ENCODE results near the gene NFIA. TPM values are rescaled to one million over a fixed set of nuclear protein-coding genes. Genes with fewer than 3 reads are reported as not detected.
"Not testable (repeated sequence)": the region's sequence is repeated elsewhere in the genome, so short reads cannot be mapped to it uniquely, and the experiment has no call there.

Gene NFIA
- total RNA-seq, 1 experiment from 2014 or later: 38.6 TPM

DNA sequence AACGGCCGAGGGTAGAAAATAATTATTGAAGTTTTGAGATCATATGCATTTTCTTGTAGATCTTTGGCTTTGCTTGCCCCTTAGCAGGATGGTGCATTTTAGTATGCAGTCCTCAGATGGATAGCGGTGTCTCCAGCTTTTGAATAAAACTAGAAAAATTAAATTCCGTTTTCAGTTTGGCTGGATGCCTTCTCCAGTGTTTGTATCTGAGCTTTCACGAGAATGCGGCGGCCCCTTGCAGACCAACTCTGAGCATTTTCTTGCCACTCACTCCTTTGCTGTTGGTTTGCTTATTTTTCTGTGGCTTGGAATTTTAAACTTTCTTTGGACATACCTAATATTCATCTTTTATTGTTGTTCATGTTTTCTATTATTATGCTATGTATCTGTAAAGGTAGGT is 192.6 kb downstream of the NFIA start:
- no peak overlapping the region for H3K4me3 Mint-ChIP-seq (ENCODE audit: low read depth, unreplicated experiment)
- peaks cover 4% of the 10 kb centered on the region for H3K36me3 Mint-ChIP-seq (ENCODE audit: insufficient read depth, unreplicated experiment)
- intact Hi-C loops (cut with micrococcal nuclease; ENCODE audit: unreplicated experiment): no loop called here
- no peak for DNase-seq
- CTCF ChIA-PET: no interaction called here
- BruUV-seq (replicated peaks): no TSS peak
- H3K27ac Mint-ChIP-seq (ENCODE audit: unreplicated experiment): no peak overlapping the region
- H3K9me3 Mint-ChIP-seq (ENCODE audit: low read depth, unreplicated experiment): no peaks in the 10 kb centered on the region
- no peaks in the 10 kb centered on the region for H3K27me3 Mint-ChIP-seq (ENCODE audit: unreplicated experiment)
- peaks cover 14% of the 10 kb centered on the region for H3K4me1 Mint-ChIP-seq (ENCODE audit: low read depth, unreplicated experiment)
- TF ChIP-seq, protein P1, sequence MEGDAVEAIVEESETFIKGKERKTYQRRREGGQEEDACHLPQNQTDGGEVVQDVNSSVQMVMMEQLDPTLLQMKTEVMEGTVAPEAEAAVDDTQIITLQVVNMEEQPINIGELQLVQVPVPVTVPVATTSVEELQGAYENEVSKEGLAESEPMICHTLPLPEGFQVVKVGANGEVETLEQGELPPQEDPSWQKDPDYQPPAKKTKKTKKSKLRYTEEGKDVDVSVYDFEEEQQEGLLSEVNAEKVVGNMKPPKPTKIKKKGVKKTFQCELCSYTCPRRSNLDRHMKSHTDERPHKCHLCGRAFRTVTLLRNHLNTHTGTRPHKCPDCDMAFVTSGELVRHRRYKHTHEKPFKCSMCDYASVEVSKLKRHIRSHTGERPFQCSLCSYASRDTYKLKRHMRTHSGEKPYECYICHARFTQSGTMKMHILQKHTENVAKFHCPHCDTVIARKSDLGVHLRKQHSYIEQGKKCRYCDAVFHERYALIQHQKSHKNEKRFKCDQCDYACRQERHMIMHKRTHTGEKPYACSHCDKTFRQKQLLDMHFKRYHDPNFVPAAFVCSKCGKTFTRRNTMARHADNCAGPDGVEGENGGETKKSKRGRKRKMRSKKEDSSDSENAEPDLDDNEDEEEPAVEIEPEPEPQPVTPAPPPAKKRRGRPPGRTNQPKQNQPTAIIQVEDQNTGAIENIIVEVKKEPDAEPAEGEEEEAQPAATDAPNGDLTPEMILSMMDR (IDR thresholded peaks at IDR 0.05; ENCODE audit: unreplicated experiment): no peak

DNA sequence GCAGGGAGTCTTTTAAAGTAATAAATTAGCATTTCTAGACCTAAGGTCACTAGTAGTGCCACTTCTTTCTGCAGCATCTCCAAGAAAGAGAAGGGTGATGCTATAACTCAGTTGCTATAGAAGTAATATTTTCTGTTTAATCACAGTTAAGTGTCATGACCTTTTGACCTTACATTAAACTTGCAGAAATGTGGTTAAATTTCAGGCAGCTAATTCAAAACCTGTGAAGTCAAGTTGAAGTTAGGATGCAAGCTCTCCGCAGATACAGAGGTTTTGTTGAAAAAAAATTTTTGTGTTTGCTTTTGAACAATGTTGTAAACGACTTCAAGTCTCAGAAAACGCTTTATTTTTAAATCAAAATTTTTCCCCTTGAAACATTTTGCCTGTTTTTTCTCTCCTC is 193.9 kb downstream of the NFIA start:
- intact Hi-C loops (cut with micrococcal nuclease; ENCODE audit: unreplicated experiment): no loop called here
- no peaks in the 10 kb centered on the region for H3K27me3 Mint-ChIP-seq (ENCODE audit: unreplicated experiment)
- no peak for DNase-seq
- H3K36me3 Mint-ChIP-seq (ENCODE audit: insufficient read depth, unreplicated experiment): peaks cover 4% of the 10 kb centered on the region
- TF ChIP-seq, protein P1 (IDR thresholded peaks at IDR 0.05; ENCODE audit: unreplicated experiment): no peak
- no peak overlapping the region for H3K4me3 Mint-ChIP-seq (ENCODE audit: low read depth, unreplicated experiment)
- CTCF ChIA-PET: no interaction called here
- H3K9me3 Mint-ChIP-seq (ENCODE audit: low read depth, unreplicated experiment): no peaks in the 10 kb centered on the region
- H3K27ac Mint-ChIP-seq (ENCODE audit: unreplicated experiment): no peak overlapping the region
- peaks cover 4% of the 10 kb centered on the region for H3K4me1 Mint-ChIP-seq (ENCODE audit: low read depth, unreplicated experiment)
- BruUV-seq (replicated peaks): no TSS peak

DNA sequence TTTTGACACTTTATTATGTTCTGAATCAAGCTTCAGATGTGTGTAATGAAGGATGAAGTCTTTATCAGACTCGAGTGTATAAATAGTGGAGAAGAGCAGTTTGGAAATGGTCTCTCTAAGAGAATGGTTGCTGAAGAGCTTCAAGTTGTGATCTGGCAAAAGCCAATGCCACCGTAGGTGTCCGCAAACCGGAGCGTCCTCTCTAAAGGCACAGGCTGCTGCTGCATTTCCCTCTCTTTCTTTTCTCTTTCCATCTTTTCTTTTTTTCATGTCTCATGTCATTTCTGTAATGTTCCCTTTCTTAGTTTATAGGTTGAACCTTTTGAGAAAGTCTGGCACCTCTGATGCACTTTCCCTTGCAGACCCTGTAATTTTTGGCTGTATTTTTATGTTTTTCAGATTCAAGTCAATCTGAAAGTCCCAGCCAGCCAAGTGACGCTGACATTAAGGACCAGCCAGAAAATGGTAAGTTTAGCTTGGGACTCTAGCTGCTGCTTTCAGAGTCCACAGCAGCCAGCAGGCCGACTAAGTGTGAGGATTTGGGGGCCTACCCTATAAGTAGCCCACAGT is 194.8 kb downstream of the NFIA start:
- Mint-ChIP-seq H3K9me3 (ENCODE audit: low read depth, unreplicated experiment) (no peaks in the 10 kb centered on the region), H3K36me3 (ENCODE audit: insufficient read depth, unreplicated experiment) (peaks cover 4% of the 10 kb centered on the region), H3K27ac (ENCODE audit: unreplicated experiment) (no peak overlapping the region), H3K4me3 (ENCODE audit: low read depth, unreplicated experiment) (no peak overlapping the region), H3K4me1 (ENCODE audit: low read depth, unreplicated experiment) (peaks cover 4% of the 10 kb centered on the region), H3K27me3 (ENCODE audit: unreplicated experiment) (no peaks in the 10 kb centered on the region)
- BruUV-seq (replicated peaks): no TSS peak
- intact Hi-C loops (cut with micrococcal nuclease; ENCODE audit: unreplicated experiment): no loop called here
- DNase-seq: no peak
- CTCF ChIA-PET: no interaction called here
- TF ChIP-seq, protein P1 (IDR thresholded peaks at IDR 0.05; ENCODE audit: unreplicated experiment): no peak

DNA sequence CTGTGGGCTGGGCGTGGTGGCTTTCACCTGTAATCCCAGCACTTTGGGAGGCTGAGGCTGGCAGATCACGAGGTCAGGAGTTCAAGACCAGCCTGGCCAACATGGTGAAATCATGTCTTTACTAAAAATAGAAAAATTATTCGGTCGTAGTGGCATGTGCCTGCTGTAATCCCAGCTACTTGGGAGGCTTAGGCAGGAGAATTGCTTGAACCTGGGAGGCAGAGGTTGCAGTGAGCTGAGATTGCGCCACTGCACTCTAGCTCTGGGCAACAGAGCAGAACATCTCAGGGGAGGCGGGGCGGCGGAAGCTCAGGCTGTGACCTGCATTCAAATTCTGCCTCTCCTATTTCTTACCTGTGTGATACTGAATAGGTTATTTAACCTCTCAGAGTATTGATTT is 196.1 kb downstream of the NFIA start:
- H3K4me1 Mint-ChIP-seq (ENCODE audit: low read depth, unreplicated experiment): peaks cover 13% of the 10 kb centered on the region
- H3K36me3 Mint-ChIP-seq (ENCODE audit: insufficient read depth, unreplicated experiment); H3K4me3 Mint-ChIP-seq (ENCODE audit: low read depth, unreplicated experiment); H3K9me3 Mint-ChIP-seq (ENCODE audit: low read depth, unreplicated experiment); intact Hi-C loops (cut with micrococcal nuclease; ENCODE audit: unreplicated experiment); H3K27ac Mint-ChIP-seq (ENCODE audit: unreplicated experiment); DNase-seq; BruUV-seq (replicated peaks); H3K27me3 Mint-ChIP-seq (ENCODE audit: unreplicated experiment): not testable (repeated sequence)
- CTCF ChIA-PET: interaction anchor here (0.6 kb wide), 1 partner anchor 130 kb away, joined by 4 read pairs; no protein-coding TSS in a partner anchor

DNA sequence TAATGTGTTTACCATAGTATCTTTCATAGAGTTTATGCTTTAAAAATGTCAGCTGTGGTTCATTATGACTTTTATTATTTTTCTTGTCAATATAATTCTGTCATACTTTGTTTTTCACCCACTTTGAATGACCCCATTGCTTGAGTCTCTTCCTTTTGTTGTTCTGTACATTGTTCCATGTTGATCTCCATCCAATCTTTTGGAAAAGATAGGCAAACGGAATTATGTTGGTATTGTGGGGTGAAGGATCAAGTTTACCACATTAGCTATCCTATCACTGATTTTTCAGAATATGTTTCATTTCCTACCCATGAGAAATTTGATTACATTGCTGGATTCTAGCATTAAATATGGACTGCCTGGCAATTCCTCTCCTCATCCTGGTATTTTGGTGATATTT is 196.6 kb downstream of the NFIA start:
- Mint-ChIP-seq H3K4me3 (ENCODE audit: low read depth, unreplicated experiment) (no peak overlapping the region), H3K9me3 (ENCODE audit: low read depth, unreplicated experiment) (no peaks in the 10 kb centered on the region), H3K4me1 (ENCODE audit: low read depth, unreplicated experiment) (peaks cover 13% of the 10 kb centered on the region), H3K27ac (ENCODE audit: unreplicated experiment) (no peak overlapping the region), H3K27me3 (ENCODE audit: unreplicated experiment) (no peaks in the 10 kb centered on the region), H3K36me3 (ENCODE audit: insufficient read depth, unreplicated experiment) (peaks cover 4% of the 10 kb centered on the region)
- TF ChIP-seq, protein P1 (IDR thresholded peaks at IDR 0.05; ENCODE audit: unreplicated experiment): no peak
- CTCF ChIA-PET: no interaction called here
- intact Hi-C loops (cut with micrococcal nuclease; ENCODE audit: unreplicated experiment): no loop called here
- DNase-seq: no peak
- BruUV-seq (replicated peaks): no TSS peak

Data from Calu3 (cell line).